ENCODE measurements around the gene GRK5. TPM values are rescaled to one million over a fixed set of nuclear protein-coding genes. Genes with fewer than 3 reads are reported as not detected.
"Not testable (repeated sequence)": the region's sequence is repeated elsewhere in the genome, so short reads cannot be mapped to it uniquely, and the experiment has no call there.

GRK5 gene
- total RNA-seq, 2 donors from 2014 or later, result 11.1 to 16.2 TPM

- not testable (repeated sequence) for H3K27me3 Mint-ChIP-seq; DNase-seq (ENCODE audit: low spot score); H3K27ac Mint-ChIP-seq; H3K4me3 Mint-ChIP-seq; ATAC-seq; H3K9me3 Mint-ChIP-seq; H3K36me3 Mint-ChIP-seq
- peaks cover 35 to 44% of the 10 kb centered on the region in 2 donors for H3K4me1 Mint-ChIP-seq (ENCODE audit: low read depth in 2 of 2)
Observed at GRCh38 chr10:119239015-119239414, 31.6 kb downstream of the GRK5 start.

GRCh38 chr10:119239630-119240029 is 32.3 kb downstream of the GRK5 start:
- peaks cover 35 to 39% of the 10 kb centered on the region in 2 donors for H3K4me1 Mint-ChIP-seq (ENCODE audit: low read depth in 2 of 2)
- H3K27ac Mint-ChIP-seq; H3K9me3 Mint-ChIP-seq; ATAC-seq; H3K27me3 Mint-ChIP-seq; H3K4me3 Mint-ChIP-seq; DNase-seq (ENCODE audit: low spot score); H3K36me3 Mint-ChIP-seq: not testable (repeated sequence)

- Mint-ChIP-seq H3K9me3 (no peaks in the 10 kb centered on the region), H3K27me3 (no peaks in the 10 kb centered on the region), H3K27ac (no peak overlapping the region), H3K4me1 (ENCODE audit: low read depth in 2 of 2) (peaks cover 30 to 31% of the 10 kb centered on the region in 2 donors), H3K36me3 (no peaks in the 10 kb centered on the region), H3K4me3 (no peak overlapping the region)
- no peak for DNase-seq (ENCODE audit: low spot score)
- no peak for ATAC-seq
Observed at GRCh38 chr10:119241066-119241465, 33.7 kb downstream of the GRK5 start.

GRCh38 chr10:119242186-119242585 is 34.8 kb downstream of the GRK5 start:
- ATAC-seq, result no peak
- Mint-ChIP-seq H3K27ac (no peak overlapping the region), H3K27me3 (no peaks in the 10 kb centered on the region)

GRCh38 chr10:119243488-119243887 is 36.1 kb downstream of the GRK5 start:
- Mint-ChIP-seq H3K9me3 (no peaks in the 10 kb centered on the region), H3K4me1 (ENCODE audit: low read depth in 2 of 2) (peaks cover 13 to 18% of the 10 kb centered on the region in 2 donors), H3K27me3 (no peaks in the 10 kb centered on the region), H3K36me3 (no peaks in the 10 kb centered on the region), H3K27ac (no peak overlapping the region), H3K4me3 (no peak overlapping the region)
- ATAC-seq (no peak), DNase-seq (ENCODE audit: low spot score) (no peak)

More at GRCh38 chr10:119242186-119242585, 34.8 kb downstream of the GRK5 start:
- H3K9me3 Mint-ChIP-seq, result no peaks in the 10 kb centered on the region
- H3K4me3 Mint-ChIP-seq, result no peak overlapping the region
- DNase-seq (ENCODE audit: low spot score), result no peak
- H3K4me1 Mint-ChIP-seq (ENCODE audit: low read depth in 2 of 2), result peaks cover 26 to 29% of the 10 kb centered on the region in 2 donors
- no peaks in the 10 kb centered on the region for H3K36me3 Mint-ChIP-seq

- Mint-ChIP-seq H3K36me3 (no peaks in the 10 kb centered on the region), H3K9me3 (no peaks in the 10 kb centered on the region), H3K27ac (no peak overlapping the region), H3K4me1 (ENCODE audit: low read depth in 2 of 2) (peaks cover 10 to 16% of the 10 kb centered on the region in 2 donors), H3K4me3 (no peak overlapping the region), H3K27me3 (no peaks in the 10 kb centered on the region)
- ATAC-seq (no peak), DNase-seq (ENCODE audit: low spot score) (no peak)
Observed at GRCh38 chr10:119243967-119244366, 36.6 kb downstream of the GRK5 start.

- ATAC-seq, result no peak
- no peak overlapping the region for H3K27ac Mint-ChIP-seq
- H3K4me3 Mint-ChIP-seq, result no peak overlapping the region
Observed at GRCh38 chr10:119245272-119245671, 37.9 kb downstream of the GRK5 start.

GRCh38 chr10:119246862-119247549 is 39.6 kb downstream of the GRK5 start:
- no peaks in the 10 kb centered on the region for H3K36me3 Mint-ChIP-seq
- H3K27me3 Mint-ChIP-seq, result no peaks in the 10 kb centered on the region
- H3K27ac Mint-ChIP-seq, result no peak overlapping the region
- ATAC-seq, result no peak
- H3K4me3 Mint-ChIP-seq, result no peak overlapping the region
- DNase-seq (ENCODE audit: low spot score), result no peak
- no peaks in the 10 kb centered on the region for H3K9me3 Mint-ChIP-seq
- H3K4me1 Mint-ChIP-seq (ENCODE audit: low read depth in 2 of 2), result peaks cover 10 to 17% of the 10 kb centered on the region in 2 donors

More at GRCh38 chr10:119245272-119245671, 37.9 kb downstream of the GRK5 start:
- peaks cover 10 to 16% of the 10 kb centered on the region in 2 donors for H3K4me1 Mint-ChIP-seq (ENCODE audit: low read depth in 2 of 2)
- H3K27me3 Mint-ChIP-seq, result no peaks in the 10 kb centered on the region
- H3K36me3 Mint-ChIP-seq, result no peaks in the 10 kb centered on the region
- DNase-seq (ENCODE audit: low spot score), result no peak
- H3K9me3 Mint-ChIP-seq, result no peaks in the 10 kb centered on the region

GRCh38 chr10:119247550-119247894 is 40.2 kb downstream of the GRK5 start:
- H3K4me1 Mint-ChIP-seq (ENCODE audit: low read depth in 2 of 2), result peaks cover 6 to 17% of the 10 kb centered on the region in 2 donors
- H3K9me3 Mint-ChIP-seq, result no peaks in the 10 kb centered on the region
- H3K27me3 Mint-ChIP-seq, result no peaks in the 10 kb centered on the region
- no peak for ATAC-seq
- H3K36me3 Mint-ChIP-seq, result no peaks in the 10 kb centered on the region
- H3K4me3 Mint-ChIP-seq, result no peak overlapping the region
- no peak overlapping the region for H3K27ac Mint-ChIP-seq
- no peak for DNase-seq (ENCODE audit: low spot score)

- DNase-seq (ENCODE audit: low spot score) (no peak), ATAC-seq (no peak)
- Mint-ChIP-seq H3K27ac (no peak overlapping the region), H3K9me3 (no peaks in the 10 kb centered on the region), H3K27me3 (no peaks in the 10 kb centered on the region), H3K4me1 (ENCODE audit: low read depth in 2 of 2) (peaks cover 4 to 12% of the 10 kb centered on the region in 2 donors), H3K36me3 (no peaks in the 10 kb centered on the region), H3K4me3 (no peak overlapping the region)
Observed at GRCh38 chr10:119248184-119248583, 40.8 kb downstream of the GRK5 start.

- Mint-ChIP-seq H3K27ac (no peak overlapping the region), H3K4me3 (no peak overlapping the region), H3K4me1 (ENCODE audit: low read depth in 2 of 2) (peaks cover 6 to 13% of the 10 kb centered on the region in 2 donors), H3K9me3 (no peaks in the 10 kb centered on the region), H3K27me3 (no peaks in the 10 kb centered on the region), H3K36me3 (no peaks in the 10 kb centered on the region)
- no peak for ATAC-seq
- no peak for DNase-seq (ENCODE audit: low spot score)
Observed at GRCh38 chr10:119248681-119249080, 41.3 kb downstream of the GRK5 start.

GRCh38 chr10:119250641-119251314 is 43.4 kb downstream of the GRK5 start:
- ATAC-seq, result peak in 1 of 2 donors; percentile 65
- Mint-ChIP-seq H3K27me3 (no peaks in the 10 kb centered on the region), H3K9me3 (no peaks in the 10 kb centered on the region), H3K36me3 (no peaks in the 10 kb centered on the region), H3K4me1 (ENCODE audit: low read depth in 2 of 2) (peaks cover 15 to 19% of the 10 kb centered on the region in 2 donors), H3K4me3 (no peak overlapping the region), H3K27ac (peak overlapping the region in 1 of 2 donors; percentile 31)
- DNase-seq (ENCODE audit: low spot score), result no peak

GRCh38 chr10:119251315-119251708 is 43.9 kb downstream of the GRK5 start:
- Mint-ChIP-seq H3K4me3 (no peak overlapping the region), H3K9me3 (no peaks in the 10 kb centered on the region), H3K27me3 (no peaks in the 10 kb centered on the region), H3K27ac (peak overlapping the region in 1 of 2 donors; percentile 31), H3K36me3 (no peaks in the 10 kb centered on the region), H3K4me1 (ENCODE audit: low read depth in 2 of 2) (peaks cover 15 to 19% of the 10 kb centered on the region in 2 donors)
- DNase-seq (ENCODE audit: low spot score) (no peak), ATAC-seq (no peak)

GRCh38 chr10:119252051-119252465 is 44.7 kb downstream of the GRK5 start:
- no peak for ATAC-seq

More at GRCh38 chr10:119252051-119252465, 44.7 kb downstream of the GRK5 start:
- H3K36me3 Mint-ChIP-seq, result no peaks in the 10 kb centered on the region
- no peaks in the 10 kb centered on the region for H3K27me3 Mint-ChIP-seq
- H3K4me3 Mint-ChIP-seq, result no peak overlapping the region
- peaks cover 15 to 22% of the 10 kb centered on the region in 2 donors for H3K4me1 Mint-ChIP-seq (ENCODE audit: low read depth in 2 of 2)
- DNase-seq (ENCODE audit: low spot score), result no peak
- no peaks in the 10 kb centered on the region for H3K9me3 Mint-ChIP-seq
- H3K27ac Mint-ChIP-seq, result no peak overlapping the region

Data from natural killer cell treated with Interleukin-12 subunit alpha and Interleukin-12 subunit beta and Interleukin-15 and Interleukin-18, amount 100 ng/mL, for 72 hours (primary cell).